Choroid plexus epithelial cell (primary cell): ENCODE results near the gene MELK.

Source experiments
- DNase-seq: peaks from one replicate; pipeline ENCODE4 v3.0.0-alpha.2; 2010; ENCODE audit warnings: low read depth
- H3K4me3 ChIP-seq: 2 replicates; pipeline ENCODE4 v1.5.1; 2011; ENCODE audit warnings: low read depth, mild to moderate bottlenecking, control low read depth, low read length, moderate library complexity
- CTCF ChIP-seq: conservative IDR thresholded peaks from 2 replicates; pipeline ENCODE4 v1.5.1; 2011; ENCODE audit warnings: low read depth, mild to moderate bottlenecking, control low read depth, inconsistent platforms, low read length, moderate library complexity

Gene MELK

GRCh38 chr9:36584620-36585460 lies 12.1 kb downstream of the MELK start:
- no peak for TF ChIP-seq CTCF
- no peak overlapping the region for H3K4me3 ChIP-seq
- DNase-seq, result no peak

- no peak overlapping the region for H3K4me3 ChIP-seq
- no peak for DNase-seq
- TF ChIP-seq CTCF, result no peak
These were observed 17.5 kb downstream of the MELK start for GRCh38 chr9:36590231-36590630.

GRCh38 chr9:36592801-36593583 lies 20.3 kb downstream of the MELK start:
- no peak overlapping the region for H3K4me3 ChIP-seq
- DNase-seq, result no peak
- no peak for TF ChIP-seq CTCF

- no peak for TF ChIP-seq CTCF
- DNase-seq, result no peak
- no peak overlapping the region for H3K4me3 ChIP-seq
These were observed 21.5 kb downstream of the MELK start for GRCh38 chr9:36594213-36594612.

- no peak overlapping the region for H3K4me3 ChIP-seq
- TF ChIP-seq CTCF, result peak; percentile 79
- DNase-seq, result peak; percentile 89
These were observed 24.9 kb downstream of the MELK start for GRCh38 chr9:36597412-36598178.

GRCh38 chr9:36598273-36598672 lies 25.6 kb downstream of the MELK start:
- no peak for TF ChIP-seq CTCF
- DNase-seq, result peak; percentile 48
- H3K4me3 ChIP-seq, result no peak overlapping the region
